Measurements from ENCODE around the gene MARS1.

The MARS1 gene

GRCh38 chr12:57520053-57520818 is 32.4 kb downstream of the MARS1 start, which contains the start of gene DDIT3:
DDIT3 (minus strand) TSS chr12:57520514; CDS start chr12:57517406, 3,108 bp downstream.
- peak; percentile 6 for TF ChIP-seq PAX5 (IDR thresholded peaks at IDR 0.05; ENCODE audit: insufficient read depth, low read length, severe bottlenecking)
- TF ChIP-seq POLR2AphosphoS5 (IDR thresholded peaks at IDR 0.05; ENCODE audit: low read depth, low read length) = peak; percentile 99
- TF ChIP-seq POLR2A (IDR thresholded peaks at IDR 0.05; ENCODE audit: low read depth, low read length) = peak; percentile 99
- TF ChIP-seq POU2F2 (IDR thresholded peaks at IDR 0.05; ENCODE audit: low read depth, low read length) = peak; percentile 92
- peak; percentile 96 for TF ChIP-seq TAF1 (IDR thresholded peaks at IDR 0.05; ENCODE audit: low read depth, low read length)
- TF ChIP-seq SPI1 (IDR thresholded peaks at IDR 0.05; ENCODE audit: low read depth, low read length) = no peak
- FAIRE-seq (peak; percentile 26), DNase-seq (ENCODE audit: insufficient read length, low spot score) (peak; percentile 90)

- no peak for DNase-seq (ENCODE audit: insufficient read length, low spot score)
- peak; percentile 28 for FAIRE-seq
Observed at GRCh38 chr12:57521525-57522010, 33.7 kb downstream of the MARS1 start.

GRCh38 chr12:57522011-57522886 is 34.4 kb downstream of the MARS1 start, which contains the start of gene MBD6:
MBD6 (plus strand) TSS chr12:57522824; CDS start chr12:57524304, 1,480 bp downstream.
- DNase-seq (ENCODE audit: insufficient read length, low spot score) = peak; percentile 98
- peak; percentile 72 for TF ChIP-seq PAX5 (IDR thresholded peaks at IDR 0.05; ENCODE audit: insufficient read depth, low read length, severe bottlenecking)
- TF ChIP-seq SPI1 (IDR thresholded peaks at IDR 0.05; ENCODE audit: low read depth, low read length) = peak; percentile 43; the same call in 1 of the 2 replicates
- peak; percentile 64; the same call in 1 of the 2 replicates for TF ChIP-seq POLR2A (IDR thresholded peaks at IDR 0.05; ENCODE audit: low read depth, low read length)
- no peak for TF ChIP-seq POU2F2 (IDR thresholded peaks at IDR 0.05; ENCODE audit: low read depth, low read length)
- TF ChIP-seq TAF1 (IDR thresholded peaks at IDR 0.05; ENCODE audit: low read depth, low read length) = peak; percentile 40; the same call in 1 of the 2 replicates
- TF ChIP-seq POLR2AphosphoS5 (IDR thresholded peaks at IDR 0.05; ENCODE audit: low read depth, low read length) = peak; percentile 72; the same call in 1 of the 2 replicates
- peak; percentile 93 for FAIRE-seq

More at GRCh38 chr12:57521525-57522010, 33.7 kb downstream of the MARS1 start:
- TF ChIP-seq POLR2A (IDR thresholded peaks at IDR 0.05; ENCODE audit: low read depth, low read length) (no peak), TAF1 (IDR thresholded peaks at IDR 0.05; ENCODE audit: low read depth, low read length) (no peak), POLR2AphosphoS5 (IDR thresholded peaks at IDR 0.05; ENCODE audit: low read depth, low read length) (no peak), PAX5 (IDR thresholded peaks at IDR 0.05; ENCODE audit: insufficient read depth, low read length, severe bottlenecking) (no peak), POU2F2 (IDR thresholded peaks at IDR 0.05; ENCODE audit: low read depth, low read length) (no peak), SPI1 (IDR thresholded peaks at IDR 0.05; ENCODE audit: low read depth, low read length) (no peak)

- FAIRE-seq (peak; percentile 43), DNase-seq (ENCODE audit: insufficient read length, low spot score) (no peak)
- no peak for TF ChIP-seq POLR2AphosphoS5 (IDR thresholded peaks at IDR 0.05; ENCODE audit: low read depth, low read length)
- TF ChIP-seq SPI1 (IDR thresholded peaks at IDR 0.05; ENCODE audit: low read depth, low read length) = 0 out of 2 replicates have a peak, but pooled peaks have one; percentile 10
Observed at GRCh38 chr12:57522887-57523705, 35.2 kb downstream of the MARS1 start.

- FAIRE-seq = peak; percentile 33
Observed at GRCh38 chr12:57523706-57524614, 36.1 kb downstream of the MARS1 start.

GRCh38 chr12:57524814-57525614 is 37.1 kb downstream of the MARS1 start:
- FAIRE-seq = no peak
- TF ChIP-seq TAF1 (IDR thresholded peaks at IDR 0.05; ENCODE audit: low read depth, low read length) (no peak), PAX5 (IDR thresholded peaks at IDR 0.05; ENCODE audit: insufficient read depth, low read length, severe bottlenecking) (no peak), SPI1 (IDR thresholded peaks at IDR 0.05; ENCODE audit: low read depth, low read length) (no peak), POLR2A (IDR thresholded peaks at IDR 0.05; ENCODE audit: low read depth, low read length) (no peak), POLR2AphosphoS5 (IDR thresholded peaks at IDR 0.05; ENCODE audit: low read depth, low read length) (no peak), POU2F2 (IDR thresholded peaks at IDR 0.05; ENCODE audit: low read depth, low read length) (no peak)
- DNase-seq (ENCODE audit: insufficient read length, low spot score) = no peak

More at GRCh38 chr12:57523706-57524614, 36.1 kb downstream of the MARS1 start:
- no peak for DNase-seq (ENCODE audit: insufficient read length, low spot score)
- TF ChIP-seq POU2F2 (IDR thresholded peaks at IDR 0.05; ENCODE audit: low read depth, low read length) (no peak), SPI1 (IDR thresholded peaks at IDR 0.05; ENCODE audit: low read depth, low read length) (no peak), PAX5 (IDR thresholded peaks at IDR 0.05; ENCODE audit: insufficient read depth, low read length, severe bottlenecking) (no peak), POLR2AphosphoS5 (IDR thresholded peaks at IDR 0.05; ENCODE audit: low read depth, low read length) (no peak), POLR2A (IDR thresholded peaks at IDR 0.05; ENCODE audit: low read depth, low read length) (no peak), TAF1 (IDR thresholded peaks at IDR 0.05; ENCODE audit: low read depth, low read length) (no peak)

Data from GM12891 (cell line).